Testis (tissue), 5 donors: ENCODE results near the gene RAB17. TPM values are rescaled to one million over a fixed set of nuclear protein-coding genes. Genes with fewer than 3 reads are reported as not detected.

Source experiments
- DNase-seq: peaks from one replicate; pipeline ENCODE4 v3.0.0-alpha.2; 2019
- H3K27ac ChIP-seq, 2 donors: fragments of 200-600 bp; sonication (generic); one replicate each; pipeline ENCODE4 v1.5.1; 2019
- H3K27me3 ChIP-seq: fragments of 200-600 bp; sonication (generic); one replicate; pipeline ENCODE4 v1.5.1; 2019
- H3K36me3 ChIP-seq: fragments of 200-600 bp; sonication (generic); one replicate; pipeline ENCODE4 v1.5.1; 2017; ENCODE audit warnings: low read depth; ENCODE audit errors: missing control alignments
- H3K4me1 ChIP-seq: fragments of 200-600 bp; sonication (generic); one replicate; pipeline ENCODE4 v1.5.1; 2019
- H3K4me3 ChIP-seq, 2 donors: fragments of 200-600 bp; sonication (generic); one replicate each; pipeline ENCODE4 v1.5.1; 2017 to 2019
- H3K9me3 ChIP-seq: fragments of 200-600 bp; sonication (generic); one replicate; pipeline ENCODE4 v1.5.1; 2017
- CTCF ChIP-seq, 3 experiments: fragments of 450-650 bp in 2 of 3; fragments of 200-600 bp in 1 of 3; sonication (generic) in 1 of 3; IDR thresholded peaks; one replicate each; pipeline ENCODE4 v1.5.1; 2016 to 2019; ENCODE audit warnings: antibody characterized with exemption in 3 of 3, mild to moderate bottlenecking in 2 of 3, moderate library complexity in 1 of 3
- POLR2A ChIP-seq: fragments of 450-650 bp; IDR thresholded peaks from one replicate; pipeline ENCODE4 v1.6.1; 2017; ENCODE audit warnings: antibody characterized with exemption, mild to moderate bottlenecking, moderate library complexity
- WGBS, 2 donors: methylation state at CpG; one replicate each; pipeline ENCODE4 v1.1.5; 2018; 5-methylcytosine and 5-hydroxymethylcytosine counted together
- intact Hi-C: fragments of 100-400 bp; cut with DNase I; formaldehyde crosslinking; loops from one replicate; pipeline ENCODE4 v1.15.1; 2023; ENCODE audit warnings: low total_unique reads
- long read RNA-seq, 2 donors: transcript quantifications; one replicate each; lab custom pipeline, GENCODE V29; 2026
- polyA plus RNA-seq: library from polyadenylated mRNA; stranded (reverse); fragments of 350-450 nt; fragmentation: Illumina TruSeq; extraction: RNeasy Lipid Tissue Mini Kit (QIAGEN cat#74804); gene quantifications from one replicate; pipeline ENCODE4 v1.2.3, GENCODE V29; 2014; ENCODE audit warnings: low read depth, low replicate concordance; ENCODE audit not compliant: insufficient read depth
- total RNA-seq, 2 donors: library from RNA; depleted of rRNA; stranded (reverse); fragments of >200 nt; gene quantifications; one replicate each; pipeline ENCODE4 v1.2.3, GENCODE V29; 2016

The RAB17 gene
- total RNA-seq (1 to 10 TPM; 3.2 TPM), polyA plus RNA-seq (6.3 TPM)
- long read RNA-seq, donor 1, partial matches to known transcripts = 0 of 3 reads
- long read RNA-seq, donor 1, other reads (novel, unspliced or antisense) = 0 of 3 reads
- long read RNA-seq, donor 2, partial matches to known transcripts = 10 of 11 reads
- long read RNA-seq, donor 2, other reads (novel, unspliced or antisense) = 0 of 11 reads

GRCh38 chr2:237590272-237591140, at the start of gene RAB17:
Gene RAB17, minus strand, starts transcription at chr2:237590734. Its CDS starts 4,580 bp downstream, at chr2:237586154.
- Histone ChIP-seq H3K27me3 (no peaks in the 10 kb centered on the region), H3K27ac (no peak within 1 kb of the TSS), H3K9me3 (no peaks in the 10 kb centered on the region), H3K4me1 (peaks cover 12% of the 10 kb centered on the region), H3K36me3 (no peaks in the 10 kb centered on the region), H3K4me3 (no peak within 1 kb of the TSS)
- intact Hi-C loops = no loop called here
- TF ChIP-seq CTCF (IDR thresholded peaks at IDR 0.05) = no peak
- no peak for TF ChIP-seq POLR2A
- WGBS, 2 donors = 52% methylated on average over 15 to 16 of the region's 16 CpGs
- no peak for DNase-seq

GRCh38 chr2:237639836-237640220, 49.3 kb upstream of the RAB17 start:
- 87 to 97% methylated on average over 6 of the region's 6 CpGs for WGBS, 2 donors
- no peaks in the 10 kb centered on the region for H3K27me3 ChIP-seq
- H3K4me3 ChIP-seq = no peak overlapping the region
- no peak for DNase-seq
- H3K36me3 ChIP-seq = no peaks in the 10 kb centered on the region
- no peaks in the 10 kb centered on the region for H3K4me1 ChIP-seq
- no peaks in the 10 kb centered on the region for H3K9me3 ChIP-seq
- TF ChIP-seq POLR2A (no peak), CTCF (IDR thresholded peaks at IDR 0.05) (no peak)
- intact Hi-C loops = no loop called here
- H3K27ac ChIP-seq = no peak overlapping the region

GRCh38 chr2:237639052-237639835, 48.7 kb upstream of the RAB17 start:
- intact Hi-C loops = no loop called here
- Histone ChIP-seq H3K27me3 (no peaks in the 10 kb centered on the region), H3K36me3 (no peaks in the 10 kb centered on the region), H3K9me3 (no peaks in the 10 kb centered on the region), H3K27ac (no peak overlapping the region), H3K4me1 (no peaks in the 10 kb centered on the region), H3K4me3 (no peak overlapping the region)
- no peak for DNase-seq
- 84 to 85% methylated on average over 11 of the region's 11 CpGs for WGBS, 2 donors
- TF ChIP-seq POLR2A = no peak
- no peak for TF ChIP-seq CTCF (IDR thresholded peaks at IDR 0.05)

GRCh38 chr2:237638176-237638575, 47.6 kb upstream of the RAB17 start:
- intact Hi-C loops = no loop called here
- H3K4me3 ChIP-seq = no peak overlapping the region
- H3K27ac ChIP-seq = no peak overlapping the region
- WGBS, 2 donors = 87 to 93% methylated on average over 8 of the region's 8 CpGs
- H3K9me3 ChIP-seq = no peaks in the 10 kb centered on the region
- no peak for DNase-seq
- no peaks in the 10 kb centered on the region for H3K4me1 ChIP-seq
- no peak for TF ChIP-seq CTCF (IDR thresholded peaks at IDR 0.05)
- TF ChIP-seq POLR2A = no peak
- no peaks in the 10 kb centered on the region for H3K36me3 ChIP-seq
- H3K27me3 ChIP-seq = no peaks in the 10 kb centered on the region
